Loucy (cell line): ENCODE data around the gene FGFRL1.

ENCODE experiments used
- H2AFZ ChIP-seq: fragments of 200-600 bp; sonication (generic); 2 replicates; pipeline ENCODE4 v1.6.0; 2016; ENCODE audit warnings: antibody characterized with exemption, mild to moderate bottlenecking, low read length, moderate library complexity
- H3F3A ChIP-seq: fragments of 200-600 bp; 2 replicates; pipeline ENCODE4 v1.6.0; 2016; ENCODE audit warnings: antibody characterized with exemption, low read depth, mild to moderate bottlenecking
- H3K27me3 ChIP-seq: fragments of 200-600 bp; sonication (generic); 2 replicates; pipeline ENCODE4 v1.6.1; 2014; ENCODE audit warnings: low read length, mild to moderate bottlenecking; ENCODE audit not compliant: insufficient read depth, poor library complexity, severe bottlenecking
- H3K36me3 ChIP-seq: fragments of 200-600 bp; sonication (generic); 2 replicates; pipeline ENCODE4 v1.6.1; 2016; ENCODE audit warnings: low read length; ENCODE audit not compliant: insufficient read depth
- H3K4me1 ChIP-seq: fragments of 200-600 bp; sonication (generic); 2 replicates; pipeline ENCODE4 v1.5.1; 2014; ENCODE audit warnings: low read length, mild to moderate bottlenecking; ENCODE audit not compliant: insufficient read depth, poor library complexity, severe bottlenecking
- H3K4me2 ChIP-seq: fragments of 200-600 bp; sonication (generic); 2 replicates; pipeline ENCODE4 v1.6.0; 2014; ENCODE audit warnings: antibody characterized with exemption, low read length, low read depth, mild to moderate bottlenecking; ENCODE audit not compliant: poor library complexity, severe bottlenecking
- H3K4me3 ChIP-seq: fragments of 200-600 bp; sonication (generic); 2 replicates; pipeline ENCODE4 v1.5.1; 2014; ENCODE audit warnings: low read length, mild to moderate bottlenecking, mixed read lengths; ENCODE audit not compliant: poor library complexity, severe bottlenecking
- H3K79me2 ChIP-seq: fragments of 200-600 bp; sonication (generic); 2 replicates; pipeline ENCODE4 v1.6.1; 2014; ENCODE audit warnings: low read length; ENCODE audit not compliant: insufficient read depth
- H3K9ac ChIP-seq: fragments of 200-600 bp; sonication (generic); 2 replicates; pipeline ENCODE4 v1.6.0; 2014; ENCODE audit warnings: mild to moderate bottlenecking, low read depth, low read length, moderate library complexity; ENCODE audit not compliant: poor library complexity, severe bottlenecking
- H3K9me2 ChIP-seq: fragments of 200-600 bp; sonication (generic); replicated peaks from 2 replicates; pipeline ENCODE4 v1.6.1; 2016; ENCODE audit warnings: low read depth, low read length, mixed read lengths
- H3K9me3 ChIP-seq: fragments of 200-600 bp; sonication (generic); 2 replicates; pipeline ENCODE4 v1.6.1; 2014; ENCODE audit warnings: mild to moderate bottlenecking, antibody characterized with exemption, low read length, low read depth; ENCODE audit not compliant: insufficient read depth
- H4K20me1 ChIP-seq: fragments of 200-600 bp; sonication (generic); 2 replicates; pipeline ENCODE4 v1.6.0; 2014; ENCODE audit warnings: antibody characterized with exemption, low read length, mild to moderate bottlenecking; ENCODE audit not compliant: insufficient read depth, poor library complexity, severe bottlenecking
- EZH2phosphoT487 ChIP-seq: fragments of 200-600 bp; IDR thresholded peaks from 2 replicates; pipeline ENCODE4 v1.6.1; 2018; ENCODE audit warnings: antibody characterized with exemption, mild to moderate bottlenecking, moderate library complexity, borderline replicate concordance
- TF ChIP-seq, protein P1 (sequence below): fragments of 200-600 bp; sonication (generic); conservative IDR thresholded peaks from 2 replicates; pipeline ENCODE4 v1.5.1; 2014; ENCODE audit warnings: mild to moderate bottlenecking, antibody characterized with exemption, low read length

The FGFRL1 gene

GRCh38 chr4:1013225-1014073, 2.0 kb downstream of the FGFRL1 start:
- peaks cover 8% of the 10 kb centered on the region for H3K27me3 ChIP-seq
- H3K4me3 ChIP-seq = no peak overlapping the region
- H3K9me2 ChIP-seq = no peaks in the 10 kb centered on the region
- H3K4me2 ChIP-seq = peak overlapping the region; percentile 74
- no peak overlapping the region for H3K9ac ChIP-seq
- peaks cover 17% of the 10 kb centered on the region; the same call in 1 of the 2 replicates for H3K79me2 ChIP-seq
- no peak for TF ChIP-seq EZH2phosphoT487
- TF ChIP-seq, protein P1, sequence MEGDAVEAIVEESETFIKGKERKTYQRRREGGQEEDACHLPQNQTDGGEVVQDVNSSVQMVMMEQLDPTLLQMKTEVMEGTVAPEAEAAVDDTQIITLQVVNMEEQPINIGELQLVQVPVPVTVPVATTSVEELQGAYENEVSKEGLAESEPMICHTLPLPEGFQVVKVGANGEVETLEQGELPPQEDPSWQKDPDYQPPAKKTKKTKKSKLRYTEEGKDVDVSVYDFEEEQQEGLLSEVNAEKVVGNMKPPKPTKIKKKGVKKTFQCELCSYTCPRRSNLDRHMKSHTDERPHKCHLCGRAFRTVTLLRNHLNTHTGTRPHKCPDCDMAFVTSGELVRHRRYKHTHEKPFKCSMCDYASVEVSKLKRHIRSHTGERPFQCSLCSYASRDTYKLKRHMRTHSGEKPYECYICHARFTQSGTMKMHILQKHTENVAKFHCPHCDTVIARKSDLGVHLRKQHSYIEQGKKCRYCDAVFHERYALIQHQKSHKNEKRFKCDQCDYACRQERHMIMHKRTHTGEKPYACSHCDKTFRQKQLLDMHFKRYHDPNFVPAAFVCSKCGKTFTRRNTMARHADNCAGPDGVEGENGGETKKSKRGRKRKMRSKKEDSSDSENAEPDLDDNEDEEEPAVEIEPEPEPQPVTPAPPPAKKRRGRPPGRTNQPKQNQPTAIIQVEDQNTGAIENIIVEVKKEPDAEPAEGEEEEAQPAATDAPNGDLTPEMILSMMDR = no peak
- H4K20me1 ChIP-seq = peaks cover 20% of the 10 kb centered on the region
- no peaks in the 10 kb centered on the region for H3K9me3 ChIP-seq
- H3K36me3 ChIP-seq = no peaks in the 10 kb centered on the region
- no peaks in the 10 kb centered on the region for H3F3A ChIP-seq
- no peak overlapping the region for H2AFZ ChIP-seq
- peaks cover 27% of the 10 kb centered on the region for H3K4me1 ChIP-seq

DNA sequence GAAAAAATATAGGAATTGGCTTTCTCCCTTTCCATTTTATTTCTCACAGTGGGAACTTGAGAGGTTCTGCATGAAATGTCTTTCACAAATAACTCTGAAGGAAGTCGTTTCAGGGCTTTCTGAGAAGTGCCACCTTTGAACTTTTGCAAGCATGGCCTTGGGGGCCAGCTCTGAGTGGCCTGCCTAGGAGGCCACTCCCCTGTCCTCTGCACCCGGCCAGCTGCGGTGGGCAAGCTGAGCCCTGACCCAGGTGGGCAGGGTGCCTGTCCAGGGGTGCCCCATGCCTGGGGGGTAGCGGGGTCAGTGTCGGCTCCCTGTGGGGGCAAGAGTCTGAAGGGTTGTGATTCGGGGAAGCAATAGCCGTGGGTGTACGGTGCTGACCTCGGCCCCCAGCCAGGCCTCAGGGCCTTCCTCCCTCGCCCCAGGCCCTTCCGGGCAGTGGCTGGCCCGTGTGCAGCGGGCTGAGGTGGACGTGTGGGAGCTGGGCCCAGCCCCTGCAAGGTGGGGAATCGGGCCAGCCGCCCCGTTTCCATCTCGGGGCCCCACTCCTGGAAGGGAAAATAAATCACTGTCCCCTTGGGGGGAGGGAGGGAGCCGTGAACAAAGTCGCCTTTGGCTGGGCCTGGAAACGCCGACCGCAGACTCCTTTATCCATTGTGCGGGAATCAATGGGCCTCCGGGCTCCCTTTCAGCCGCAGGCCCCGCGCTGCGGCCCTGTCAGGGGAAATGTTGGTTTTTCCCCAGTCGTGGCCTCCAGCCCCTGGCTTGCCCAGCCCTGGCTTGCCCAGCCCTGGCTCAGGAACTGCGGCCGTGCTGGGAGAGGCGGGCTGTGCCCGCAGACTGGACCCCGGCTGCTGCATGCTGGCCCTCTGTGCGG, 3.1 kb downstream of the FGFRL1 start:
- no peak overlapping the region for H3K4me2 ChIP-seq

GRCh38 chr4:1015179-1015578, 3.8 kb downstream of the FGFRL1 start:
- H4K20me1 ChIP-seq = peaks cover 22% of the 10 kb centered on the region
- no peaks in the 10 kb centered on the region for H3F3A ChIP-seq
- no peak overlapping the region for H2AFZ ChIP-seq
- H3K36me3 ChIP-seq = no peaks in the 10 kb centered on the region
- no peak for TF ChIP-seq EZH2phosphoT487
- TF ChIP-seq, protein P1 = no peak
- H3K9ac ChIP-seq = no peak overlapping the region
- H3K4me1 ChIP-seq = peaks cover 17% of the 10 kb centered on the region
- no peaks in the 10 kb centered on the region for H3K27me3 ChIP-seq
- peaks cover 17% of the 10 kb centered on the region; the same call in 1 of the 2 replicates for H3K79me2 ChIP-seq
- no peak overlapping the region for H3K4me3 ChIP-seq
- no peaks in the 10 kb centered on the region for H3K9me3 ChIP-seq
- no peaks in the 10 kb centered on the region for H3K9me2 ChIP-seq
- no peak overlapping the region for H3K4me2 ChIP-seq

More for the DNA sequence above, 3.1 kb downstream of the FGFRL1 start:
- H2AFZ ChIP-seq = no peak overlapping the region
- H3K9me2 ChIP-seq = no peaks in the 10 kb centered on the region
- H3K27me3 ChIP-seq = no peaks in the 10 kb centered on the region
- no peaks in the 10 kb centered on the region for H3F3A ChIP-seq
- H3K36me3 ChIP-seq = no peaks in the 10 kb centered on the region
- H3K4me3 ChIP-seq = no peak overlapping the region
- no peak overlapping the region for H3K9ac ChIP-seq
- H3K79me2 ChIP-seq = peaks cover 17% of the 10 kb centered on the region; the same call in 1 of the 2 replicates
- no peak for TF ChIP-seq EZH2phosphoT487
- TF ChIP-seq, protein P1 = no peak
- peaks cover 26% of the 10 kb centered on the region for H4K20me1 ChIP-seq
- peaks cover 21% of the 10 kb centered on the region for H3K4me1 ChIP-seq
- H3K9me3 ChIP-seq = no peaks in the 10 kb centered on the region
